Activated B cell treated with CpG ODN at 0.5 μM for 24 hours (primary cell): Measurements from ENCODE around the gene CEP95. TPM values are rescaled to one million over a fixed set of nuclear protein-coding genes. Genes with fewer than 3 reads are reported as not detected.

Experiments
- ATAC-seq: fragments of 200-7000 bp; cut with Tn5 transposase; one replicate; pipeline ENCODE4 v1.10.0; 2021; ENCODE audit warnings: low read depth, mild to moderate bottlenecking, moderate library complexity
- CTCF ChIA-PET: fragments of 350-600 bp; sonication (Branson Sonifier 250); formaldehyde crosslinking; loops from one replicate; lab custom pipeline; 2021; ENCODE audit warnings: antibody characterized with exemption; lab: Charles Lee
- POLR2A ChIA-PET: fragments of 350-600 bp; sonication (Branson Sonifier 250); formaldehyde crosslinking; loops from one replicate; lab custom pipeline; 2021; ENCODE audit warnings: antibody characterized with exemption; lab: Charles Lee
- DNase-seq: peaks from one replicate; pipeline ENCODE4 v3.0.0; 2022
- H3K27ac Mint-ChIP-seq: one replicate; pipeline ENCODE4 v1.8.0; 2020; ENCODE audit warnings: mixed read lengths
- H3K27me3 Mint-ChIP-seq: one replicate; pipeline ENCODE4 v1.8.0; 2021; ENCODE audit warnings: mixed read lengths
- H3K36me3 Mint-ChIP-seq: one replicate; pipeline ENCODE4 v1.8.0; 2021; ENCODE audit warnings: low read depth, mixed read lengths
- H3K4me1 Mint-ChIP-seq: one replicate; pipeline ENCODE4 v1.8.0; 2021; ENCODE audit warnings: mixed read lengths
- H3K4me3 Mint-ChIP-seq: one replicate; pipeline ENCODE4 v1.8.0; 2020; ENCODE audit warnings: mild to moderate bottlenecking, mixed read lengths
- H3K9me3 Mint-ChIP-seq: one replicate; pipeline ENCODE4 v1.8.0; 2020; ENCODE audit warnings: mixed read lengths
- intact Hi-C: fragments of 100-400 bp; cut with micrococcal nuclease; formaldehyde crosslinking; loops from one replicate; pipeline ENCODE4 v1.15.1; 2024
- total RNA-seq: library from RNA; stranded (reverse); gene quantifications from 2 replicates; pipeline ENCODE4 v1.2.3, GENCODE V29; 2022
- TF ChIP-seq, protein P1 (sequence below): fragments of 200-600 bp; IDR thresholded peaks from one replicate; pipeline ENCODE4 v1.8.0; 2022; ENCODE audit warnings: antibody characterized with exemption, mild to moderate bottlenecking

CEP95 gene
- total RNA-seq, 1 donor from 2014 or later: 77.0 TPM

DNA sequence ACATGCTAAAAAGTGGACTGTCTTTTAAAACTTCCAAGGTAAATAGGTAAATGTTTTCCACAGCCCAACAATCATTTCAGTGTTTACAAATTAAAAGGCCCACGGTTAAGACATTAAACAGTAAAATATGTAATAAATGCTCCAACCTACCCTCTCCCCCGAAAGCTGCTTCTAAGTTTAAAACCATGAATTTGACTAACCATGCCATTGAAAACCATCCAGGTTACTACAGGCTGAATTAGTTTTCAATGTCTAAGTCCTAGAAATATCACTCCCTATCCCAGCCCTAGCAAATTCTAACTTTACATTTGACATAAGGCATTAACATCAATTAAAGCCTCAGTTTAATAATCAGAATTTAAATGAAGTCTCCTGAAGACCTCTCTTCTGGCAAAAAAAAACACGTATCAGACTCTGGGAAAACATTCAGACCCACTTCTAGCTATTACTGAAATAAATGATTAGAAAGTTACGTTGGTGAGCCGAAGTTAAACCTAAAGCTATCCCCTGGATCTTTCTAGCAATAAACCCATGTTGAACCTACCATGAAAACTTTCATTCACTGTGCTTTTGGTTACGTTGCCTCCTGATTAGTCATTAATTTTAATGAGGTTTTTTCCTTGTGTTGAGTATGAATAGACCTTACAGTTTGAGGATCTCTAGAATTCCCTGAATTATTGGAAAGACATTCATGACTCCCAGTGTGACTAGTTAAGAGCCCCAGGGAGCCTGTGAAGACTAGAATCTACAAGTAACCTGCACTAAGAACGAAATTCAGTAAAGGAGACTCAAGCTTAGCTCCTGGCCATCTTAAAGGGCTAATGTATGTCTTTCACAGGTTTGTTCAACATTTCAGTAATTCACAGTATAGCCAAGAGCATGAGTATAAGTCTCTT lies 8.2 kb upstream of the CEP95 start:
- intact Hi-C loops: no loop called here

DNA sequence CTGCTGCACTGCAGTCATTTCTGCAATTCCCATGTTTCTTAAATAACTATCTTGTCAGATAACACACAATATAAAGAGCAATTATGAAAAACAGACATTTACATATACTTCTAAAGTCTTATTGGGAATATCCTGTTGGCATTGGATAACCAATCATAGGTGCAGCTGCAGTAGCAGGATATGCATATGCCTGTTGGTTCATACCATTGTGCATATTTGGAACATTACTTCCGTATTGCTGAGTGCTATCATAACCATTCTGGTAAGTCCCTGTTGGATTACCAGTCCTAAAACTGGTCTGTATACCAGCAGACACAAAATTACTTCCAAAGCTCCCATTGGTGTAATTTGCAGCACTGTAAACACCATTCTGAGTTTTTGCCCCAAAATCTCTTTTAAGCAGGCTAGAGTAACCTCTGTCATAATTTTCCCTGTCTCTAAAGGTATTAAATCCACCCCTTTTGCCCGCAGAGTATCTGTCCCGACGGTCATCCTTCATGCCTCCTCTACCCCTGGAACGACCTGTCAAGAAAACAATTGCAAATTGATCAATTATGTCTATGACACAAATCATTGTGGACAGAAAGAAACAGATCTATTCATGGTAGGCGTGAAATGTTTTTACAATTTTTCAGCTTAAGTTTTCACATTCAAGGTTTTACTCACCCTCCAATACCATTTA lies 6.8 kb upstream of the CEP95 start:
- ATAC-seq (no peak), DNase-seq (no peak)
- Mint-ChIP-seq H3K4me3 (peak overlapping the region; percentile 15), H3K27ac (no peak overlapping the region), H3K36me3 (peaks cover 88% of the 10 kb centered on the region), H3K9me3 (no peaks in the 10 kb centered on the region), H3K4me1 (peaks cover 88% of the 10 kb centered on the region), H3K27me3 (no peaks in the 10 kb centered on the region)
- POLR2A ChIA-PET: interaction anchor here (7.5 kb wide), 1 partner anchor 6 kb away, joined by 295 read pairs; the partner anchor contains the start of genes CEP95 and DDX5
- CTCF ChIA-PET: interaction anchor here (6.6 kb wide), 1 partner anchor 80 kb away, joined by 67 read pairs; no protein-coding TSS in a partner anchor
- TF ChIP-seq, protein P1, sequence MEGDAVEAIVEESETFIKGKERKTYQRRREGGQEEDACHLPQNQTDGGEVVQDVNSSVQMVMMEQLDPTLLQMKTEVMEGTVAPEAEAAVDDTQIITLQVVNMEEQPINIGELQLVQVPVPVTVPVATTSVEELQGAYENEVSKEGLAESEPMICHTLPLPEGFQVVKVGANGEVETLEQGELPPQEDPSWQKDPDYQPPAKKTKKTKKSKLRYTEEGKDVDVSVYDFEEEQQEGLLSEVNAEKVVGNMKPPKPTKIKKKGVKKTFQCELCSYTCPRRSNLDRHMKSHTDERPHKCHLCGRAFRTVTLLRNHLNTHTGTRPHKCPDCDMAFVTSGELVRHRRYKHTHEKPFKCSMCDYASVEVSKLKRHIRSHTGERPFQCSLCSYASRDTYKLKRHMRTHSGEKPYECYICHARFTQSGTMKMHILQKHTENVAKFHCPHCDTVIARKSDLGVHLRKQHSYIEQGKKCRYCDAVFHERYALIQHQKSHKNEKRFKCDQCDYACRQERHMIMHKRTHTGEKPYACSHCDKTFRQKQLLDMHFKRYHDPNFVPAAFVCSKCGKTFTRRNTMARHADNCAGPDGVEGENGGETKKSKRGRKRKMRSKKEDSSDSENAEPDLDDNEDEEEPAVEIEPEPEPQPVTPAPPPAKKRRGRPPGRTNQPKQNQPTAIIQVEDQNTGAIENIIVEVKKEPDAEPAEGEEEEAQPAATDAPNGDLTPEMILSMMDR: no peak
- intact Hi-C loops: no loop called here

More for the DNA sequence above, 8.2 kb upstream of the CEP95 start:
- H3K4me3 Mint-ChIP-seq: peak overlapping the region; percentile 25
- H3K36me3 Mint-ChIP-seq: peaks cover 83% of the 10 kb centered on the region
- peak overlapping the region; percentile 99 for H3K27ac Mint-ChIP-seq
- POLR2A ChIA-PET: interaction anchor here (0.6 to 7.5 kb wide), 4 partner anchors 8 to 79 kb away, joined by 3 to 295 read pairs (median 14); partner anchors contain the start of genes CEP95 and DDX5
- TF ChIP-seq, protein P1: no peak
- H3K4me1 Mint-ChIP-seq: peaks cover 87% of the 10 kb centered on the region
- DNase-seq (no peak), ATAC-seq (no peak)
- H3K27me3 Mint-ChIP-seq: no peaks in the 10 kb centered on the region
- H3K9me3 Mint-ChIP-seq: no peaks in the 10 kb centered on the region
- CTCF ChIA-PET: interaction anchor here (6.6 kb wide), 1 partner anchor 78 kb away, joined by 67 read pairs; no protein-coding TSS in a partner anchor

DNA sequence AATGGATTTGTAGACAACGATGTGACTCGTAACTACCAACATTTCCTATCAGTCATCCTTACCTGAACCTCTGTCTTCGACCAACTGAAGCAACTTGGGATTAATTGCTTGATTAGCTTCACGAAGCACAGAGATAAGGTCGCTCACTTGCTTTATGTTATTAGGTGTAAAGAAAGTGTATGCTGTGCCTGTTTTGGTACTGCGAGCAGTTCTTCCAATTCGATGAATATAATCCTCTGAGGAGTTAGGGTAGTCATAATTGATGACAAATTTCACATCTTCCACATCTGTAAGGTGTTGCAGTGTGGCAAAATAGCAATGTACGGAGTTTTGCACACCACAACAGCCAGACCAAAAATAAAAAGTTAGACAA lies 6.3 kb upstream of the CEP95 start:
- TF ChIP-seq, protein P1: no peak
- no peaks in the 10 kb centered on the region for H3K27me3 Mint-ChIP-seq
- intact Hi-C loops: no loop called here
- peaks cover 93% of the 10 kb centered on the region for H3K36me3 Mint-ChIP-seq
- no peak overlapping the region for H3K4me3 Mint-ChIP-seq
- no peaks in the 10 kb centered on the region for H3K9me3 Mint-ChIP-seq
- POLR2A ChIA-PET: no interaction called here
- peaks cover 86% of the 10 kb centered on the region for H3K4me1 Mint-ChIP-seq
- CTCF ChIA-PET: interaction anchor here (6.6 kb wide), 1 partner anchor 80 kb away, joined by 67 read pairs; no protein-coding TSS in a partner anchor
- DNase-seq (no peak), ATAC-seq (no peak)
- no peak overlapping the region for H3K27ac Mint-ChIP-seq

DNA sequence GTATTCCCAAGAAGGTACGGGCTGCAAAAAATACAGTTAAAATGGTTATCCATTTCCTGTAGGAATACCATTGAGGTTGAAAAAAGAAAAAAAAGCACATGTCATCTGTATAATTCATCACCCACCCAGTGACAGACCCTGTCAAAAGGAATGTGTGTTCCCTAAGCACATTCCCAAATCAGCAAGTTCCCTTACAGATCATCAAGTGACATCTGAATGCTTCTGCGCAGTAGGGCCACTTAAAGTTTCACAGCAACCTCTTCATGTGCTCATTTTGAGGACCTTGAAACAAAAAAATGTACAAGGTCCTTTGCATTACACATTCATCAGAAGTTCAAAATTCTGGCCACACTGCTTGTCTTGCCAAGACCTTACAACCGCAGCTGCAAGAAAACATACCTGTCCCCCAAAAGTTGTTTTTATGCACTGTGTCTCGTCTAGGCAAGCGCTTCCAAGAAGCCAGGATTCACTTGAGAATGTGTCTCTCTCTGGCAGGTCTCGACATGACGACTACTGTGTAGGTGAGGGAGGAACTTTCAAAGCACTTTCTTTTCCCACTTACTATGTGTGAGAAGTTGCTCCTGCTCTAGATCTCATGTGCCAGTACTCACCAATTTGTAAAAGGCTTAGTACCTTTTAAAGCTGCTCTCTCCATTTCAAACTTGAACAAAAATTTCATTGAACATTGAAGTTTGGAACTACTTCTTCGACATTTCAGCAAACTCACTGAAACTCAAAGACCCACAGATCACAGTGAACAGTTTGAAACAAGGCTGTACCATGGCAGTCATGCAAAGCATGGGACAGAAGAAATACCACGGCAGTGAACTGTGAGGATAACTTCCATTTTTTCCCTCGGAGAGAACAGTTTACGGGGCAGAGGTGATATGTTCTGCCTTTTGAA lies 5.7 kb upstream of the CEP95 start:
- Mint-ChIP-seq H3K36me3 (peaks cover 96% of the 10 kb centered on the region), H3K4me3 (no peak overlapping the region), H3K4me1 (peaks cover 79% of the 10 kb centered on the region), H3K9me3 (no peaks in the 10 kb centered on the region), H3K27me3 (no peaks in the 10 kb centered on the region), H3K27ac (peak overlapping the region; percentile 46)
- ChIA-PET POLR2A (no interaction called here), CTCF (no interaction called here)
- DNase-seq (no peak), ATAC-seq (no peak)
- intact Hi-C loops: no loop called here
- TF ChIP-seq, protein P1: no peak
